SK-N-SH (cell line): Measurements from ENCODE around the gene WFDC10A. TPM values are rescaled to one million over a fixed set of nuclear protein-coding genes. Genes with fewer than 3 reads are reported as not detected.

Source experiments
- CTCF ChIA-PET: fragments of 300-600, 350-600 bp; formaldehyde crosslinking; extraction: SDS; loops from one replicate; lab custom pipeline; 2021; lab: Yijun Ruan, JAX
- POLR2A ChIA-PET: fragments of 350-600 bp; sonication (Branson Sonifier 250); formaldehyde crosslinking; extraction: SDS; loops from one replicate; lab custom pipeline; 2020; ENCODE audit warnings: antibody characterized with exemption, inconsistent platforms; lab: Yijun Ruan, JAX
- DNase-seq: peaks from one replicate; pipeline ENCODE4 v3.0.0; 2012
- H2AFZ ChIP-seq: fragments of 200-600 bp; sonication (generic); 2 replicates; pipeline ENCODE4 v1.8.1; 2016; ENCODE audit warnings: antibody characterized with exemption, mild to moderate bottlenecking, low read depth
- H3F3A ChIP-seq: fragments of 200-600 bp; sonication (generic); replicated peaks from 2 replicates; pipeline ENCODE3; 2016; ENCODE audit warnings: antibody characterized with exemption, mild to moderate bottlenecking; ENCODE audit not compliant: insufficient read depth
- H3K27ac ChIP-seq, 2 experiments: fragments of 200-500 bp in 1 of 2; fragments of 200-600 bp in 1 of 2; sonication (Bioruptor generic) in 1 of 2; sonication (generic), shearing (Covaris generic) in 1 of 2; 2 replicates each; pipeline versions ENCODE4 v1.5.1 to v1.6.1; 2014 to 2016; ENCODE audit warnings: low read depth in 2 of 2, inconsistent platforms in 1 of 2, low read length in 1 of 2, mild to moderate bottlenecking in 1 of 2, mixed read lengths in 1 of 2
- H3K27me3 ChIP-seq: fragments of 200-600 bp; sonication (generic), shearing (Covaris generic); 2 replicates; pipeline ENCODE4 v1.6.1; 2016; ENCODE audit warnings: mixed run types; ENCODE audit not compliant: insufficient read depth
- H3K36me3 ChIP-seq, 2 experiments: fragments of 200-500 bp in 1 of 2; fragments of 200-600 bp in 1 of 2; sonication (Bioruptor generic) in 1 of 2; sonication (generic) in 1 of 2; replicated peaks in 1 of 2; 2 replicates each; pipeline versions ENCODE3 to v1.5.1; 2014 to 2016; ENCODE audit warnings: low read length in 1 of 2, mild to moderate bottlenecking in 1 of 2; ENCODE audit not compliant: insufficient read depth in 2 of 2, control insufficient read depth in 1 of 2
- H3K4me1 ChIP-seq, 2 experiments: fragments of 200-500 bp in 1 of 2; fragments of 200-600 bp in 1 of 2; sonication (Bioruptor generic) in 1 of 2; sonication (generic), shearing (Covaris generic) in 1 of 2; 2 replicates each; pipeline versions ENCODE4 v1.5.1 to v1.6.1; 2014 to 2016; ENCODE audit warnings: low read depth in 1 of 2, low read length in 1 of 2, mixed run types in 1 of 2; ENCODE audit not compliant: insufficient read depth in 2 of 2, control insufficient read depth in 1 of 2
- H3K4me2 ChIP-seq: fragments of 200-600 bp; sonication (generic), shearing (Covaris generic); 2 replicates; pipeline ENCODE4 v1.6.1; 2017; ENCODE audit warnings: mixed run types
- H3K4me3 ChIP-seq, 2 experiments: fragments of 200-500 bp in 1 of 2; fragments of 200-600 bp in 1 of 2; sonication (Bioruptor generic) in 1 of 2; sonication (generic), shearing (Covaris generic) in 1 of 2; 2 replicates each; pipeline versions ENCODE4 v1.5.1 to v1.8.1; 2014 to 2016; ENCODE audit warnings: low read depth in 2 of 2, inconsistent platforms in 1 of 2, low read length in 1 of 2, mild to moderate bottlenecking in 1 of 2, mixed read lengths in 1 of 2, moderate library complexity in 1 of 2
- H3K79me2 ChIP-seq: fragments of 200-600 bp; sonication (generic); 2 replicates; pipeline ENCODE4 v1.8.1; 2017; ENCODE audit warnings: mild to moderate bottlenecking; ENCODE audit not compliant: insufficient read depth
- H3K9ac ChIP-seq: fragments of 200-600 bp; sonication (generic); 2 replicates; pipeline ENCODE4 v1.6.1; 2017; ENCODE audit warnings: mixed run types
- H3K9me2 ChIP-seq: fragments of 200-600 bp; sonication (generic); 2 replicates; pipeline ENCODE4 v1.6.1; 2017; ENCODE audit warnings: mixed run types
- H3K9me3 ChIP-seq: fragments of 200-600 bp; sonication (generic); 2 replicates; pipeline ENCODE4 v1.6.1; 2017; ENCODE audit warnings: mixed run types, mild to moderate bottlenecking, moderate library complexity
- H4K20me1 ChIP-seq: fragments of 200-600 bp; sonication (generic); 2 replicates; pipeline ENCODE4 v1.6.1; 2017; ENCODE audit warnings: mild to moderate bottlenecking, mixed run types; ENCODE audit not compliant: insufficient read depth
- CHD2 ChIP-seq: fragments of 150-350 bp; IDR thresholded peaks from 2 replicates; pipeline ENCODE4 v1.6.1; 2018; ENCODE audit warnings: low read length; ENCODE audit not compliant: partially characterized antibody
- ELF1 ChIP-seq: IDR thresholded peaks from 2 replicates; pipeline ENCODE4 v1.4.0; 2012
- EP300 ChIP-seq, 2 experiments: IDR thresholded peaks; 2 replicates each; pipeline versions ENCODE4 v1.4.0 to v1.6.1; 2012; ENCODE audit warnings: borderline replicate concordance in 1 of 2, low read depth in 1 of 2, low read length in 1 of 2
- EZH2phosphoT487 ChIP-seq: fragments of 200-600 bp; sonication (generic); IDR thresholded peaks from 2 replicates; pipeline ENCODE4 v1.6.1; 2017; ENCODE audit warnings: low read depth, mixed run types, mild to moderate bottlenecking, antibody characterized with exemption, moderate library complexity, borderline replicate concordance
- FOXM1 ChIP-seq: IDR thresholded peaks from 2 replicates; pipeline ENCODE4 v1.4.0; 2012; ENCODE audit warnings: low read depth, mild to moderate bottlenecking
- GABPA ChIP-seq: IDR thresholded peaks from 2 replicates; pipeline ENCODE4 v1.4.0; 2012; ENCODE audit warnings: low read depth, mild to moderate bottlenecking
- GATA2 ChIP-seq: sonication (generic); formaldehyde crosslinking; IDR thresholded peaks from 2 replicates; pipeline ENCODE4 v1.5.0; 2020; ENCODE audit warnings: mild to moderate bottlenecking, missing genetic modification reagents
- JUND ChIP-seq: IDR thresholded peaks from 2 replicates; pipeline ENCODE4 v1.4.0; 2012
- MEF2A ChIP-seq: IDR thresholded peaks from 2 replicates; pipeline ENCODE4 v1.4.0; 2012; ENCODE audit warnings: low read depth, borderline replicate concordance
- NFIC ChIP-seq: IDR thresholded peaks from 2 replicates; pipeline ENCODE4 v1.4.0; 2012; ENCODE audit warnings: borderline replicate concordance
- NRF1 ChIP-seq: IDR thresholded peaks from 2 replicates; pipeline ENCODE4 v1.6.1; 2012; ENCODE audit warnings: low read depth, mild to moderate bottlenecking, low read length
- RFX5 ChIP-seq: IDR thresholded peaks from 2 replicates; pipeline ENCODE4 v1.6.1; 2012; ENCODE audit warnings: mild to moderate bottlenecking, improper control_type of control experiment, low read length
- TCF12 ChIP-seq: IDR thresholded peaks from 2 replicates; pipeline ENCODE4 v1.4.0; 2012
- TEAD4 ChIP-seq: IDR thresholded peaks from 2 replicates; pipeline ENCODE4 v1.4.0; 2012; ENCODE audit warnings: mild to moderate bottlenecking, borderline replicate concordance; ENCODE audit not compliant: insufficient read depth
- YY1 ChIP-seq: IDR thresholded peaks from 2 replicates; pipeline ENCODE4 v1.4.0; 2012; ENCODE audit warnings: low read depth, mild to moderate bottlenecking
- WGBS: methylation state at CpG from one replicate; pipeline ENCODE4 v1.1.6; 2017; ENCODE audit warnings: low lambda C conversion rate; 5-methylcytosine and 5-hydroxymethylcytosine counted together
- polyA plus RNA-seq, 3 experiments: library from polyadenylated mRNA; depleted of rRNA; stranded (reverse); fragments of >200 nt; gene quantifications; 2 replicates each; pipeline ENCODE4 v1.2.3, GENCODE V29; 2012
- TF ChIP-seq, protein P1 (sequence below): IDR thresholded peaks from 2 replicates; pipeline ENCODE4; 2012
- TF ChIP-seq, protein P2 (sequence below): IDR thresholded peaks from 2 replicates; pipeline ENCODE4 v1.4.0; 2012; ENCODE audit warnings: low read depth, borderline replicate concordance
- TF ChIP-seq, protein P3 (sequence below): fragments of 200-600 bp; sonication (generic); IDR thresholded peaks from 2 replicates; pipeline ENCODE4 v1.6.1; 2017; ENCODE audit warnings: antibody characterized with exemption, mild to moderate bottlenecking, moderate library complexity
- TF ChIP-seq, protein P4 (sequence below): fragments of 150-350 bp; IDR thresholded peaks from 2 replicates; pipeline ENCODE4 v1.6.1; 2016; ENCODE audit warnings: mild to moderate bottlenecking, low read depth, low read length

WFDC10A gene
- polyA plus RNA-seq, 1 of the 3 experiments (the other 2 are of a cell fraction), result not detected

DNA sequence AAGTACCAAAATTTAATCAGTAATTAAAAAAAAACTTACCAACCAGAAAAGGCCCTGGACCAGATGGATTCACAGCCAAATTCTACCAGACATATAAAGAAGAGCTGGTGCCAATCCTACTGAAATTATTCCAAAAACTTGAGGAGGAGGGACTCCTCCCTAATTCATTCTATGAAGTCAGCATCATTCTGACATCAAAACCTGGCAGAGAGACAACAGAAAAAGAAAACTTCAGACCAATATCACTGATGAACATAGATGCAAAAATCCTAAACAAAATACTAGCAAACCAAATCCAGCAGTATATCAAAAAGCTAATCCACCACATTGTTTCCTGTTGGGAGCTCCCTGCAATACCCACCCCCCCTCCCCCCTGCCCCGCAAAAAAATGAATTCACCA is 40.6 kb downstream of the WFDC10A start, which contains the start of gene WFDC11:
Gene WFDC11, minus strand, starts transcription at position 101 of the 400 bp plus-strand sequence. CDS start 19,639 bp downstream, outside the sequence.
- Histone ChIP-seq H4K20me1 (no peaks in the 10 kb centered on the region), H3K4me2 (no peak within 1 kb of the TSS), H3K9ac (no peak within 1 kb of the TSS), H3K36me3 (no peaks in the 10 kb centered on the region), H3K27me3 (no peaks in the 10 kb centered on the region), H3K79me2 (no peaks in the 10 kb centered on the region), H3K4me1 (no peaks in the 10 kb centered on the region), H3F3A (no peaks in the 10 kb centered on the region), H3K9me3 (no peaks in the 10 kb centered on the region), H3K4me3 (no peak within 1 kb of the TSS)
- 0% methylated on average over 1 of the region's 1 CpG for WGBS
- no peak for DNase-seq
- POLR2A ChIA-PET, result no interaction called here
- TF ChIP-seq, protein P1, sequence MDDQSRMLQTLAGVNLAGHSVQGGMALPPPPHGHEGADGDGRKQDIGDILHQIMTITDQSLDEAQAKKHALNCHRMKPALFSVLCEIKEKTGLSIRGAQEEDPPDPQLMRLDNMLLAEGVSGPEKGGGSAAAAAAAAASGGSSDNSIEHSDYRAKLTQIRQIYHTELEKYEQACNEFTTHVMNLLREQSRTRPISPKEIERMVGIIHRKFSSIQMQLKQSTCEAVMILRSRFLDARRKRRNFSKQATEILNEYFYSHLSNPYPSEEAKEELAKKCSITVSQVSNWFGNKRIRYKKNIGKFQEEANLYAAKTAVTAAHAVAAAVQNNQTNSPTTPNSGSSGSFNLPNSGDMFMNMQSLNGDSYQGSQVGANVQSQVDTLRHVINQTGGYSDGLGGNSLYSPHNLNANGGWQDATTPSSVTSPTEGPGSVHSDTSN, result no peak
- TF ChIP-seq NFIC (no peak), EP300 (IDR thresholded peaks at IDR 0.05; ENCODE audit: borderline replicate concordance in 1 of 2, low read depth in 1 of 2, low read length in 1 of 2) (no peak), YY1 (no peak), MEF2A (no peak), JUND (no peak), GATA2 (no peak), TCF12 (no peak), NRF1 (no peak), GABPA (no peak), EZH2phosphoT487 (no peak), TEAD4 (no peak), FOXM1 (no peak), RFX5 (no peak), CHD2 (no peak), ELF1 (no peak)
- TF ChIP-seq, protein P2, sequence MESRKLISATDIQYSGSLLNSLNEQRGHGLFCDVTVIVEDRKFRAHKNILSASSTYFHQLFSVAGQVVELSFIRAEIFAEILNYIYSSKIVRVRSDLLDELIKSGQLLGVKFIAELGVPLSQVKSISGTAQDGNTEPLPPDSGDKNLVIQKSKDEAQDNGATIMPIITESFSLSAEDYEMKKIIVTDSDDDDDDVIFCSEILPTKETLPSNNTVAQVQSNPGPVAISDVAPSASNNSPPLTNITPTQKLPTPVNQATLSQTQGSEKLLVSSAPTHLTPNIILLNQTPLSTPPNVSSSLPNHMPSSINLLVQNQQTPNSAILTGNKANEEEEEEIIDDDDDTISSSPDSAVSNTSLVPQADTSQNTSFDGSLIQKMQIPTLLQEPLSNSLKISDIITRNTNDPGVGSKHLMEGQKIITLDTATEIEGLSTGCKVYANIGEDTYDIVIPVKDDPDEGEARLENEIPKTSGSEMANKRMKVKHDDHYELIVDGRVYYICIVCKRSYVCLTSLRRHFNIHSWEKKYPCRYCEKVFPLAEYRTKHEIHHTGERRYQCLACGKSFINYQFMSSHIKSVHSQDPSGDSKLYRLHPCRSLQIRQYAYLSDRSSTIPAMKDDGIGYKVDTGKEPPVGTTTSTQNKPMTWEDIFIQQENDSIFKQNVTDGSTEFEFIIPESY, result no peak
- TF ChIP-seq, protein P3, sequence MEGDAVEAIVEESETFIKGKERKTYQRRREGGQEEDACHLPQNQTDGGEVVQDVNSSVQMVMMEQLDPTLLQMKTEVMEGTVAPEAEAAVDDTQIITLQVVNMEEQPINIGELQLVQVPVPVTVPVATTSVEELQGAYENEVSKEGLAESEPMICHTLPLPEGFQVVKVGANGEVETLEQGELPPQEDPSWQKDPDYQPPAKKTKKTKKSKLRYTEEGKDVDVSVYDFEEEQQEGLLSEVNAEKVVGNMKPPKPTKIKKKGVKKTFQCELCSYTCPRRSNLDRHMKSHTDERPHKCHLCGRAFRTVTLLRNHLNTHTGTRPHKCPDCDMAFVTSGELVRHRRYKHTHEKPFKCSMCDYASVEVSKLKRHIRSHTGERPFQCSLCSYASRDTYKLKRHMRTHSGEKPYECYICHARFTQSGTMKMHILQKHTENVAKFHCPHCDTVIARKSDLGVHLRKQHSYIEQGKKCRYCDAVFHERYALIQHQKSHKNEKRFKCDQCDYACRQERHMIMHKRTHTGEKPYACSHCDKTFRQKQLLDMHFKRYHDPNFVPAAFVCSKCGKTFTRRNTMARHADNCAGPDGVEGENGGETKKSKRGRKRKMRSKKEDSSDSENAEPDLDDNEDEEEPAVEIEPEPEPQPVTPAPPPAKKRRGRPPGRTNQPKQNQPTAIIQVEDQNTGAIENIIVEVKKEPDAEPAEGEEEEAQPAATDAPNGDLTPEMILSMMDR, result no peak
- TF ChIP-seq, protein P4, sequence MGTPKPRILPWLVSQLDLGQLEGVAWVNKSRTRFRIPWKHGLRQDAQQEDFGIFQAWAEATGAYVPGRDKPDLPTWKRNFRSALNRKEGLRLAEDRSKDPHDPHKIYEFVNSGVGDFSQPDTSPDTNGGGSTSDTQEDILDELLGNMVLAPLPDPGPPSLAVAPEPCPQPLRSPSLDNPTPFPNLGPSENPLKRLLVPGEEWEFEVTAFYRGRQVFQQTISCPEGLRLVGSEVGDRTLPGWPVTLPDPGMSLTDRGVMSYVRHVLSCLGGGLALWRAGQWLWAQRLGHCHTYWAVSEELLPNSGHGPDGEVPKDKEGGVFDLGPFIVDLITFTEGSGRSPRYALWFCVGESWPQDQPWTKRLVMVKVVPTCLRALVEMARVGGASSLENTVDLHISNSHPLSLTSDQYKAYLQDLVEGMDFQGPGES, result no peak
- TF ChIP-seq, all 33 proteins: peak for 0
- Histone ChIP-seq H3K9me2 (no peaks in the 10 kb centered on the region), H2AFZ (no peak within 1 kb of the TSS), H3K27ac (no peak within 1 kb of the TSS)
- CTCF ChIA-PET, result interaction anchor here (1.6 kb wide), 1 partner anchor 41 kb away, joined by 3 read pairs; the partner anchor contains the start of gene WFDC10A
